ENCODE results near the gene RNF217.
A peak's percentile ranks its signal among the peaks of the same experiment; 100 is the strongest.

RNF217 gene

DNA sequence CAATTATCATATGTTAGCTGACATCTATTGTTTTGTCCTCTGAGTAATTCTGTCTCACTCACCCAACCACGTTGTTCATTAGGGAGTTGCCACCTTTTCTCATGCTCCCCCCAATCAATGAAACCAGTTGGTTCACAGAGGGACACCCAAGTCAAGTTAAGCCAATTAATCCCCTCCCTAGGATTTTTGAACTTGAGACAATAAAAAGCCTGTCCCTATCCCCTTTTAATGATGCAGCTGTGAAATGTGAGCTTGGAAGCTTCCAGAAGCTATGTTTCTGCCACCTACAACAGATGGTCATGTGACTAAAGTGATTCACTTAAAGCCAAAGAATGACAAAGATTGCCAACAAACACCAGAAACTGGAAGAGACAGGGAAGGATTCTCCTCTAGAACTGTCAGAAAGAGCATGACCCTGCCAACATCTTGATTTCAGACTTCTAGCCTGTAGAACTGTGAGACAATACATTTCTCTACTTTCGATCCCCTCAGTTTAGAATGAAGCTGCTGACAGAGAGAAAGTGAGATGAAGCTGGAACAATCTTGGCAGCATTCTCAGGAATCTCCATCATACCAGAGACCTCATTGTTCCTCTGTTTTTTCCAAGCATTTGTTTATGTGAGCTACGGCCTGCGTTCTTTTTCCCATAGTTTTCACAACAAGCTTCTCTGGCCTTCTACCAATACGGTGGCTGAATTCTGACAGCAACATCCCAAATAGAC is 133.5 kb downstream of the RNF217 start:
- no peak overlapping the region for H3K4me3 ChIP-seq (ENCODE audit: low read depth, low read length)
- in situ Hi-C loops (cut with HindIII; ENCODE audit: low sequenced_read_pairs), result no loop called here
- TF ChIP-seq, protein P1, sequence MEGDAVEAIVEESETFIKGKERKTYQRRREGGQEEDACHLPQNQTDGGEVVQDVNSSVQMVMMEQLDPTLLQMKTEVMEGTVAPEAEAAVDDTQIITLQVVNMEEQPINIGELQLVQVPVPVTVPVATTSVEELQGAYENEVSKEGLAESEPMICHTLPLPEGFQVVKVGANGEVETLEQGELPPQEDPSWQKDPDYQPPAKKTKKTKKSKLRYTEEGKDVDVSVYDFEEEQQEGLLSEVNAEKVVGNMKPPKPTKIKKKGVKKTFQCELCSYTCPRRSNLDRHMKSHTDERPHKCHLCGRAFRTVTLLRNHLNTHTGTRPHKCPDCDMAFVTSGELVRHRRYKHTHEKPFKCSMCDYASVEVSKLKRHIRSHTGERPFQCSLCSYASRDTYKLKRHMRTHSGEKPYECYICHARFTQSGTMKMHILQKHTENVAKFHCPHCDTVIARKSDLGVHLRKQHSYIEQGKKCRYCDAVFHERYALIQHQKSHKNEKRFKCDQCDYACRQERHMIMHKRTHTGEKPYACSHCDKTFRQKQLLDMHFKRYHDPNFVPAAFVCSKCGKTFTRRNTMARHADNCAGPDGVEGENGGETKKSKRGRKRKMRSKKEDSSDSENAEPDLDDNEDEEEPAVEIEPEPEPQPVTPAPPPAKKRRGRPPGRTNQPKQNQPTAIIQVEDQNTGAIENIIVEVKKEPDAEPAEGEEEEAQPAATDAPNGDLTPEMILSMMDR (IDR thresholded peaks at IDR 0.05; ENCODE audit: low read depth, low read length), result no peak
- peak; percentile 65 for DNase-seq (ENCODE audit: low read depth, low spot score)

- TF ChIP-seq, protein P1 (IDR thresholded peaks at IDR 0.05; ENCODE audit: low read depth, low read length), result no peak
- in situ Hi-C loops (cut with HindIII; ENCODE audit: low sequenced_read_pairs), result no loop called here
- DNase-seq (ENCODE audit: low read depth, low spot score), result no peak
- H3K4me3 ChIP-seq (ENCODE audit: low read depth, low read length), result no peak overlapping the region
These were observed 134.9 kb downstream of the RNF217 start for GRCh38 chr6:125097186-125097585.

GRCh38 chr6:125098253-125098652 is 136.0 kb downstream of the RNF217 start:
- TF ChIP-seq, protein P1 (IDR thresholded peaks at IDR 0.05; ENCODE audit: low read depth, low read length), result no peak
- in situ Hi-C loops (cut with HindIII; ENCODE audit: low sequenced_read_pairs), result no loop called here
- H3K4me3 ChIP-seq (ENCODE audit: low read depth, low read length), result no peak overlapping the region
- no peak for DNase-seq (ENCODE audit: low read depth, low spot score)

- TF ChIP-seq, protein P1 (IDR thresholded peaks at IDR 0.05; ENCODE audit: low read depth, low read length), result no peak
- peak overlapping the region; percentile 48 for H3K4me3 ChIP-seq (ENCODE audit: low read depth, low read length)
- in situ Hi-C loops (cut with HindIII; ENCODE audit: low sequenced_read_pairs), result no loop called here
- peak; percentile 54 for DNase-seq (ENCODE audit: low read depth, low spot score)
These were observed 137.2 kb downstream of the RNF217 start for GRCh38 chr6:125099211-125100073.

GRCh38 chr6:125100074-125100652 is 137.9 kb downstream of the RNF217 start:
- no peak for DNase-seq (ENCODE audit: low read depth, low spot score)
- TF ChIP-seq, protein P1 (IDR thresholded peaks at IDR 0.05; ENCODE audit: low read depth, low read length), result no peak
- peak overlapping the region; percentile 48 for H3K4me3 ChIP-seq (ENCODE audit: low read depth, low read length)
- in situ Hi-C loops (cut with HindIII; ENCODE audit: low sequenced_read_pairs), result no loop called here

DNA sequence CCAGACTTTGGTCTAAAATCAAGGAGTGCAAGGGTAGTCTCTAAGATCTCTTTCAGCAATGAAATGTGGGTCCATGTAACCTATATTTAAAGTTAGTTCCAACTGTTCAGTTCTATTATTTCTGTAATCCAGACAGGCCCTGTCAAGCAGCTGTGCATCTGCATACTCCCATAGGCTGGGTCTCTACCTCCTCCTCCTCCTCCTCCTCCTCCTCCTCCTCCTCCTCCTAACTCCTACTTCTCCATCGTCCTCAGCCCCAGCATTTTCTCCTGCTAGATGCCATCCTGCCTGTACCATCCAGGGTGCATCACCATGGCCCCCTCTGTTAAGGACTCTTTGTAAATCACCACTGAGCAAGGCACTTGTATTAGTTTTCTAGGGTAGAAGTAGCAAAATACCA is 138.9 kb downstream of the RNF217 start:
- TF ChIP-seq, protein P1 (IDR thresholded peaks at IDR 0.05; ENCODE audit: low read depth, low read length), result no peak
- no peak overlapping the region for H3K4me3 ChIP-seq (ENCODE audit: low read depth, low read length)
- DNase-seq (ENCODE audit: low read depth, low spot score), result no peak
- in situ Hi-C loops (cut with HindIII; ENCODE audit: low sequenced_read_pairs), result no loop called here
